Measurements from ENCODE around the gene MIAT. TPM values are rescaled to one million over a fixed set of nuclear protein-coding genes. Genes with fewer than 3 reads are reported as not detected.

The MIAT gene
- total and polyA plus RNA-seq, 2 of the 8 experiments (the other 6 are each of a cell fraction or from before 2014, with no cell fraction given) = 27.6 to 36.0 TPM

GRCh38 chr22:26643418-26644100, 13.8 kb upstream of the MIAT start:
- no peak overlapping the region for H2AFZ ChIP-seq (ENCODE audit: low read length)
- H3K27ac ChIP-seq (ENCODE audit: low read depth, low read length) = peak overlapping the region; percentile 73; the same call in 1 of the 2 replicates
- H4K8ac ChIP-seq (ENCODE audit: extremely low read depth, insufficient read depth, low read length) = no peak overlapping the region
- peak overlapping the region; percentile 89 for H4K91ac ChIP-seq (replicated peaks; ENCODE audit: insufficient read length, low read length)
- no peaks in the 10 kb centered on the region for H3K36me3 ChIP-seq (ENCODE audit: control insufficient read depth in 2 of 4, insufficient read depth in 4 of 4, low read length in 3 of 4)
- H3K18ac ChIP-seq (ENCODE audit: extremely low read depth, low read length) = peak overlapping the region; percentile 56; the same call in 1 of the 2 replicates
- peaks cover 9% of the 10 kb centered on the region; the same call in 1 of the 2 replicates for H3K23me2 ChIP-seq (ENCODE audit: low read depth, low read length)
- no peak overlapping the region; a peak in 1 of 7 replicates for H3K9ac ChIP-seq (replicated peaks in 1 of 4; ENCODE audit: extremely low read depth in 1 of 4, low read depth in 3 of 4, low read length in 3 of 4)
- CTCF ChIA-PET (ENCODE audit: partially characterized antibody) = interaction anchor here (0.7 to 2.2 kb wide), 6 partner anchors 20 to 340 kb away, joined by 3 to 5 read pairs (median 3); no protein-coding TSS in a partner anchor
- POLR2A ChIA-PET (ENCODE audit: partially characterized antibody) = interaction anchor here (0.5 to 2.3 kb wide), 9 partner anchors 10 to 131 kb away, joined by 3 to 9 read pairs (median 3); partner anchors contain the start of gene TFIP11
- peak overlapping the region; percentile 35 to 43; a peak in 3 of 4 replicates for H3K4me2 ChIP-seq (ENCODE audit: insufficient read depth in 1 of 2, low read depth in 2 of 2, low read length in 2 of 2)
- H3K27me3 ChIP-seq (replicated peaks in 1 of 4; ENCODE audit: control insufficient read depth in 3 of 4, extremely low read depth in 1 of 4, insufficient read depth in 3 of 4, low read length in 3 of 4) = no peaks in the 10 kb centered on the region
- peak overlapping the region; percentile 98; the same call in 1 of the 2 replicates for H2BK5ac ChIP-seq (ENCODE audit: low read depth, low read length)
- DNase-seq (ENCODE audit: low read depth in 1 of 2, low spot score in 2 of 2) (no peak), FAIRE-seq (peak; percentile 45)
- WGBS, 2 experiments (ENCODE audit: extremely low coverage in 1 of 2, insufficient coverage in 1 of 2, insufficient read length in 1 of 2, insufficient replicate concordance in 2 of 2, low coverage in 1 of 2, low lambda C conversion rate in 2 of 2, missing lambda C conversion rate in 1 of 2) = 72% methylated on average over 13 of the region's 15 CpGs; no CpG with 5 or more reads in 1 of the 2 experiments
- H3K9me3 ChIP-seq (ENCODE audit: insufficient read depth in 2 of 2, low read depth in 1 of 2, low read length in 1 of 2) = no peaks in the 10 kb centered on the region
- H3K79me2 ChIP-seq (ENCODE audit: control insufficient read depth in 1 of 2, insufficient read depth in 2 of 2, low read length in 2 of 2) = no peaks in the 10 kb centered on the region
- no peak overlapping the region for H3K56ac ChIP-seq (replicated peaks; ENCODE audit: insufficient read length, low read depth, low read length)
- 0 out of 2 replicates have a peak overlapping the region, but pooled peaks have one; percentile 32 for H2AK5ac ChIP-seq (ENCODE audit: low read depth, low read length)
- 0 out of 2 replicates have a peak overlapping the region, but pooled peaks have one; percentile 62 for H2BK15ac ChIP-seq (ENCODE audit: low read length)
- H2BK120ac ChIP-seq (replicated peaks; ENCODE audit: low read depth, low read length) = peak overlapping the region; percentile 47
- peak overlapping the region; percentile 62 for H2BK20ac ChIP-seq (ENCODE audit: low read length)
- H3K23ac ChIP-seq (ENCODE audit: insufficient read length) = no peak overlapping the region
- H3K4me1 ChIP-seq (replicated peaks in 1 of 4; ENCODE audit: control insufficient read depth in 3 of 4, insufficient read depth in 4 of 4, low read length in 3 of 4) = peaks cover 12 to 62% (median 40%) of the 10 kb centered on the region in 4 experiments
- no peaks in the 10 kb centered on the region for H4K20me1 ChIP-seq (replicated peaks in 1 of 2; ENCODE audit: control insufficient read depth in 1 of 2, insufficient read depth in 2 of 2, low read length in 2 of 2)
- H3K79me1 ChIP-seq (ENCODE audit: low read depth, low read length) = 0 out of 2 replicates have a peak, but pooled peaks cover 2% of the 10 kb centered on the region
- peak overlapping the region in 1 of 4 experiments; percentile 36; a peak in 1 of 8 replicates for H3K4me3 ChIP-seq (ENCODE audit: extremely low read depth in 1 of 4, insufficient read depth in 2 of 4, low read depth in 3 of 4, low read length in 4 of 4)
- H3K4ac ChIP-seq (replicated peaks; ENCODE audit: insufficient read length, low read depth, low read length) = peak overlapping the region; percentile 99
- H3K14ac ChIP-seq (ENCODE audit: insufficient read length) = no peak overlapping the region
- peak overlapping the region; percentile 52 for H2BK12ac ChIP-seq (ENCODE audit: low read depth, low read length)
- no peak overlapping the region for H4K5ac ChIP-seq (ENCODE audit: insufficient read length, low read depth, low read length)
- TF ChIP-seq, protein P1, sequence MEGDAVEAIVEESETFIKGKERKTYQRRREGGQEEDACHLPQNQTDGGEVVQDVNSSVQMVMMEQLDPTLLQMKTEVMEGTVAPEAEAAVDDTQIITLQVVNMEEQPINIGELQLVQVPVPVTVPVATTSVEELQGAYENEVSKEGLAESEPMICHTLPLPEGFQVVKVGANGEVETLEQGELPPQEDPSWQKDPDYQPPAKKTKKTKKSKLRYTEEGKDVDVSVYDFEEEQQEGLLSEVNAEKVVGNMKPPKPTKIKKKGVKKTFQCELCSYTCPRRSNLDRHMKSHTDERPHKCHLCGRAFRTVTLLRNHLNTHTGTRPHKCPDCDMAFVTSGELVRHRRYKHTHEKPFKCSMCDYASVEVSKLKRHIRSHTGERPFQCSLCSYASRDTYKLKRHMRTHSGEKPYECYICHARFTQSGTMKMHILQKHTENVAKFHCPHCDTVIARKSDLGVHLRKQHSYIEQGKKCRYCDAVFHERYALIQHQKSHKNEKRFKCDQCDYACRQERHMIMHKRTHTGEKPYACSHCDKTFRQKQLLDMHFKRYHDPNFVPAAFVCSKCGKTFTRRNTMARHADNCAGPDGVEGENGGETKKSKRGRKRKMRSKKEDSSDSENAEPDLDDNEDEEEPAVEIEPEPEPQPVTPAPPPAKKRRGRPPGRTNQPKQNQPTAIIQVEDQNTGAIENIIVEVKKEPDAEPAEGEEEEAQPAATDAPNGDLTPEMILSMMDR (IDR thresholded peaks at IDR 0.05; ENCODE audit: control extremely low read depth in 1 of 3, insufficient read depth in 1 of 3, low read depth in 1 of 3, low read length in 3 of 3) = no peak
- no peak for TF ChIP-seq RNF2 (IDR thresholded peaks at IDR 0.05; ENCODE audit: borderline replicate concordance, low read depth, low read length, missing control alignments, poor library complexity, severe bottlenecking)
- TF ChIP-seq USF2 (IDR thresholded peaks at IDR 0.05; ENCODE audit: low read length) = no peak
- TF ChIP-seq POLR2AphosphoS5 (IDR thresholded peaks at IDR 0.05; ENCODE audit: low read depth, low read length) = no peak
- TF ChIP-seq POU5F1 (IDR thresholded peaks at IDR 0.05; ENCODE audit: low read depth, low read length) = no peak
- TF ChIP-seq ATF3 (IDR thresholded peaks at IDR 0.05; ENCODE audit: insufficient read depth, low read depth, low read length) = no peak

Data from H1 (cell line).